SHP77 (cell line): ENCODE data around the gene TCERG1.

ENCODE experiments used
- DNase-seq, 2 experiments: peaks; one replicate each; lab custom pipeline; 2025; lab: John Stamatoyannopoulos, UW

Gene TCERG1

DNA sequence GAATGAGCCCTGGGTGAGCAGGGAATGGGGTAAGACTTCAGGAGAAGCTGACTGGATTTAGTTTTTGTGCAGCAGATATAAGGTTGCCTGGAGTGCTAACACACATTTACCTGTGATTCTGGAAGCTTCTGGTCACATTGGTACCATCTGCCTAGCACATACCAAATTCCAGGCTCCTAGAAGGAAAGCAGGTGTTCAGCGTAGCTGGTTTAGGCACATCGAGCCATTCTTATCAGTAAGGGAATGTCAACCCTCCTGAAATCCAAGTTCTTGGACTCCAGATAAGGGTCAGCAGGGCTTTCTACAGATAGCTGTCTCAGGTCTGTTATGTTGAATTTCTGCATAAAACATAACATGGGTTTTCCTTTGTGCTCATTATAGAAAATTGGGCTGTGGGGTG lies 10.3 kb downstream of the TCERG1 start:
- no peak for DNase-seq

- DNase-seq, result no peak
These were observed 11.8 kb downstream of the TCERG1 start for GRCh38 chr5:146458894-146459293.

GRCh38 chr5:146461319-146461718 lies 14.2 kb downstream of the TCERG1 start:
- DNase-seq, result no peak

- DNase-seq, result no peak
These were observed 16.3 kb downstream of the TCERG1 start for GRCh38 chr5:146463446-146463845.

DNA sequence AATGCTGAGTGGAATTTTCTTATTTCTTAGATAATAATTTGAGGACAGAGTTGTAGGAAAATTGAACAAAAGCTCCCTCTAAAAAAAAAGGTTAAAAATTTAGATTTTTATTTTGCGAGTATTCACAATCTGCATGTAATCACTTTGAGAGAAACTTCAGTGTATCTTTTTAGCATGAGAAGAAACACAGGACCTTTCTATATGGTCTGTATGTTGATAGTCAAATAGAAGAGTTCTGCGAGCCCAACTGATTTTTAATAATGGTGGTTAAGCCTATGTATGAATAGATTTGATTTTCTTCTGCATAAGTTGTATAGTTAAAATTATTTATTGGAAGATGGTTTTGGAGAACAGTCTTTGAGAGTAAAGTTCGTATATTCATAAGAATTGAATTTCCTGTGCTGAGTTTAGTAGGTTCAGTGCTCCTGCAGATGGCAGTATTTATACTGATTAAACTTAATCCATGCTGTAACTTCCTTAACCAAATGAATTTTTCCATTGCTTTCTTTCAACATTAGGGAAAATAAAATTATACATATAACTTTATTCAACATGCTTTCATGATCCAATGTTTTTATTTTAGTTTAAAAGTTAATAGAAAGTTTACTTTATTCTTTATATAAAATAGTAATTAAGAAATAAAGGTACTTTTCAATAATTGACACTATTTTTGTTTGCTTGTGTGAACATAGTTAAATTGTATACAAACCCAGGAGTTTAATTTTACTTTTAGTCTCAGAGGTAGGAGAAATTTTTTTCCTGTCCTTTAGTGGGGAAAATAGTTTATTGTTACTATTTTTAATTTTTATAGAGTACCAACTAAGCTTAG lies 19.6 kb downstream of the TCERG1 start:
- DNase-seq, result no peak

DNA sequence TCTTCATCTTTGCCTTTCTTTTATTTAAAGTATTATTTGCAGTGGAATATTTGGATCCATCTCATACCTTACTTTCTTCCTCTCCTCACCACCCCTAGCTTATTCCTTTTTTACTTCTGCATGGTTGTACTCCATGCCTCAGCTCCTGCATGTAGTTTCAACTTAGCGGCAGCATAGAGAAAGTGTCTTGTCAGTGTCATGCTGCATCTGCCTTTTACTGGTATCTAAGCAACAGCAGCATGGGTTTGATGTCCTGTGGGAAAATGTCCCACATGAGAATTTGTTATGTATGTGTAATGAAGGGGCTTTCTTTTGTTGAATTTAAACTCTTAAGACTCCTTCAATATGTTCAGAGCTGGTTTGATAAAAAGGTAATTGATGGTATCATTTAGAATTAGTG lies 20.6 kb downstream of the TCERG1 start:
- DNase-seq, result no peak

DNA sequence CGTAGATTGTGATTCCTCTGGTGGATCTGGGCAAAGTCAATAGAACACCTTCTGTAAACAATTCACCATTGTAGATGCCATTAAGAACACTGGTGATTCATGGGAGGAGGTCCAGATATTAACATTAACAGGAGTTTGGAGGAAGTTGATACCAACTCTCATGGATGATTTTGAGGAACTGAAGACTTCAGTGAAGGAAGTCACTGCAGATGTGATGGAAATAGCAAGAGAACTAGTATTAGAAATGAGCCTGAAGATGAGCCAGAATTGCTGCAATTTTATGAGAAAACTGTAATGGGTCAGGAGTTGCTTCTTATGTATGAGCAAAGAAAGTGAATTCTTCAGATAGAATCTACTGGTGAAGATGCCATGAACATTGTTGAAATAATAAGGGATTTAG lies 26.9 kb downstream of the TCERG1 start:
- no peak for DNase-seq

GRCh38 chr5:146475190-146475780 lies 28.2 kb downstream of the TCERG1 start:
- no peak for DNase-seq

- DNase-seq, result no peak
These were observed 28.8 kb downstream of the TCERG1 start for GRCh38 chr5:146475906-146476305.

GRCh38 chr5:146482775-146483174 lies 35.6 kb downstream of the TCERG1 start:
- no peak for DNase-seq

DNA sequence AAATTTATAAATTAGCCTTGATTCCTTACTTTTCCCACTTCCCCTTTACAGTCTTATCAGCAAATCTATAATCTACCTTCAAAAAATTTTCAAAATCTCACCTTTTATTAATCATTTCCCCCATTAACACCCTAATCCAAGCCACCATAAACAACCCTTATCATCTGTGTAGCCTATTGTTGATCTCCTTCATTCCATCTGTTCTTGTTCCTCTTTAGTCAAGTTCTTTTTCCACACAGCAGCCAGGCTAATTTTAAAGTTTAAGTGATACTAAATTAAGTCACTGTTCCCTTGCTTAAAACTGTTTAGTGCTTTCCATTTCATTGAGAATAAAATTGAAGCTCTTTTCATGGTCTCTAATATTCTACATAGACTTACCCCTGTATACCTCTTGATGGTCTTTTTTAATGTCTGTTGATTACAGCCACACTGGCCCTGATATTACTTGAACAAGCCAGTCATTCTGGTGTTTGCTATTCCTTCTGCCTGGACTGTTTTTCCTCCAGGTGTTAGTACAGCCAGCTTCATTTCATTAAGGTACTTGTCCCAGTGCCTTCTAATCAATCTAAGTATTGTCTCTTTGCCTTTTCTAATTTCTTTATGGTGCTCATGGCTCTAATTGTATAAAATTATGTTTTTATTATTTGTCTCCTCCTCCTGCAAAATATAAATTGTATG lies 37.7 kb downstream of the TCERG1 start:
- no peak for DNase-seq

DNA sequence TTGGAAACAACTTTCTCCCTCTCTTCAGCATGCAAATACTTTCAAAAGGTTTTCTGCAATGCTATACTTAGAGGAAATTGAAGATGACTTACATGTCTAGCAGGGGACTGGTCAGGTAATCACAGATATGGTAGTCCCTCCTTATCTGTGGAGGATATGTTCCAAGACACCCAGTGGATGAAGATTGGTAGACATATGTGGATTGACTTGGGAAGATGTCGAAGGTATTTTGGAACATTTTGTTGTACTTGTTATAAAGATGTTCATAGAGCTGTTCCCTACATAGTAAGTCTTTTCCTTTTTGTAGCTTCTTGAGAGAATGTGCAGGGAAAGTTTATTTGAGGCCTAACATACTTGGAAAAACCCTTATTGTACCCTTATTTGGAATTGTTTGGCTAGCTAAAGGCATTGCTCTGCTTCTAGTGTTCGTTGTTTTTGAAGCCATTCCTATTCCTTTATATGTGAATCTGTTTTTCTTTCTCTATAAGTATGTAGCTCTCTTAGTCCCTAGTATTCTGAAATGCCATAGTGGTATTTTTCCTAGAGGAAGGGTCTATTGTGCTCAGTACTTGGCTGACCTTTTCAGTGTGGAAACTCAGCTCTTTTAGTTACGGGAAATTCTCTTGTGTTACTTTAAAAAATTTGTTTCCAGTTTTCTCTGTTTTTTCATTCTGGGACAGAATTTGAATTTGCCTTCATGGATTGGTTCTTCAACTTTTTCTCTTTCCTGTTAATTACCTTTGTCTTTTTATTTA lies 43.1 kb downstream of the TCERG1 start:
- no peak for DNase-seq

GRCh38 chr5:146494656-146495055 lies 47.5 kb downstream of the TCERG1 start:
- DNase-seq, result no peak

DNA sequence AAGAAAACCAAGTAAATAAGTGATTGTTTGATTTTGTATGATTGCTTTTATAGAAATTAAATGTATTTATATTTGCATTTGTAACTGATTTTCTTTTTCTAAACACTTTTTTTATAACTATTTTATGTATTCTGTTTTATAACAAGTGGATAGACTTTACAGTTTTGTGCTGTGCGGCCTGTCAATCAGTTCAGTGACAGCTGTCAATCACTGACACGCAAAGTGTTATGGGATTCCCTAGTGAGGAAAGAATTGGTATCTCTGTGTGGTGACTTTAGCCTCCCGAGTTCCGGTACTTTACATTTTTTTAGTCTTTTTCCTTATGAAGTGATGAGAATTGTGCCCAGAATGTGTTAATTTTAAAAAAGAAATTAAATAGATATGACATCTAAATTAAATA lies 52.5 kb downstream of the TCERG1 start:
- DNase-seq, result no peak

DNA sequence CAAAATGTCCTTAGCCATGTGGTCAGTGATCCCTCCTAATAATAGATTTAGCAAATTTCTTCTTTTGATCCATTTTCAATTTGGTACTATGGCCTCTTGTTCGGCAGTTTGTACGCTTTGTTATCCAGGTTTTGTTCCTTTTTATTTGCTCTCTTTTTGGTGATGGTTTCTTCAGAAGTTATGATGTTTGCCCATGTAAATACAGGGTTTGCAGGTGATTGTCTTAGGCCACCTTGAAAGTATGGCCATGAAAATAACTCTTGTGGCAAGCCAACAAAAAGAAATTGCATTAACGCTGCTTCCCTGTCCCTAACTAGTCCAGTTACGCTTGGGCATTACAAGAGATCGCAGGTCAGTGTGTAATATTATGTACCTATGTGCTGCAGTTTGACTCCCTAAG lies 60.3 kb downstream of the TCERG1 start:
- DNase-seq, result no peak

GRCh38 chr5:146510559-146511125 lies 63.5 kb downstream of the TCERG1 start:
- no peak for DNase-seq

GRCh38 chr5:146513462-146513861 lies 66.3 kb downstream of the TCERG1 start:
- DNase-seq, result no peak

DNA sequence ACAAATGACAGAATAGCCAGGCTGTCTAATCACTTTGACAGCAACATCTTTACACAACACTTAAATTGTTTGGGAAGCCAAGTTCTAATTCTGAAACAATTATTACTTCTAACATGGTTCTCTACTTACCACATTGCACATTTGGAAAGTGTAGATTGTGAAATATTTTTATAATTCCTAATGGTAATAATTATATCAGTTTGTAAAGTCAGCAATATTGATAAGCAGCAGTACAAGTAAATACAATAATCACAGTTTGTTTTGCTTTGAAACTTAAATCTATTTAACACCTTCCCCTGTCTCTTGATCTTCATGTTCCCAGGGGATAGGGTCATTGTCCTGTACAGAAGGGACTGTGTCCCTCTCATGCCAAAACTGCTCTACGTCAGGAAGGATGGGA lies 67.4 kb downstream of the TCERG1 start:
- DNase-seq, result no peak

DNA sequence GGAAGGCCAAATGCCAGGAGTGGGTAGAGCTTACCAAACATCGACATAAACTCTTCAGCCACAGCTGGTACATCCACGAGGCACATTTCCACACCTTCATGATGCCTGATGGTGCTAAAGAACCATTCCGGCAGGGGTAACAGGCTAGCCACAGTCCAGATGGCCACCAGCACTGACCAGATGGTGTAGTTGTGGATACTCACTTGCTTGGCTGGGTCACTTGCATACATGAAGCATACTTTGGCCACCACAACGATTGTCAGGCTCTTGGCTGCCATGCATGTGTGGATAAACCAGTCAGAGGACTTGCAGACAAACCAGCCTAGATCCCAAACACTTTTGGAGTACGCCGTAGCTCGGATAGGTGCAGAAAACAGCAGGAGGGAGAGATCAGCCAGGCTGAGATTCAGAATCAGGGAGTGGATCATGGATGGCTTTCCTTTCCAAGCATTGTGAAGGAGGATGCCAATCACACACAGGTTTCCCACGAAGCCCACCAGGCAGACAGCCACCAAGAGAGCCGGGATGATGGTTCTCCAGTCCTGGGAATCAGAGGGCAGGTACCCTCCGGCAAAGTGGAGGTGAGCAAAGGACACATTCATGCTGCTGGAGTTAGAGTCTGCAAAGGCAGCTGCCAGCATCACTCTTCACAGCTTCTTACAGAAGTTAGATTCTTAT lies 68.5 kb downstream of the TCERG1 start:
- DNase-seq, result no peak

DNA sequence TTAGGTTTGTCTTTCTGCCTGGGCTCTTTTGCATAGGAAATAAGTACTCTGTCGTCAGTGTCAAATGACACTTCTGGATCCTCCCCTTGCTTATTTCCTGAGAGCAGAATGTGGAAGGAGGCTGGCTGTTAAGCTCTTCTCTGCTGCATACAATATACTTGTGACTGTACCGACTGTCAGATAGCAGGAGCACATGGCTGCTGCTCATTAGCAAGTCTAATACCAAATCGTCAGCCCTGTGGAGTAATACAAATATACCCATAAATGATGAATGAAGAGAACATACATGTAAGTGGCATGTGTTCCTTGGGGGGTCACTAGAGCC lies 69.0 kb downstream of the TCERG1 start, which contains the start of gene GPR151:
Gene GPR151, minus strand, starts transcription at position 40 of the 325 bp plus-strand sequence. CDS start 77 bp downstream, outside the sequence.
- DNase-seq, result no peak

- DNase-seq, result no peak
These were observed 72.4 kb downstream of the TCERG1 start for GRCh38 chr5:146519554-146519953.

DNA sequence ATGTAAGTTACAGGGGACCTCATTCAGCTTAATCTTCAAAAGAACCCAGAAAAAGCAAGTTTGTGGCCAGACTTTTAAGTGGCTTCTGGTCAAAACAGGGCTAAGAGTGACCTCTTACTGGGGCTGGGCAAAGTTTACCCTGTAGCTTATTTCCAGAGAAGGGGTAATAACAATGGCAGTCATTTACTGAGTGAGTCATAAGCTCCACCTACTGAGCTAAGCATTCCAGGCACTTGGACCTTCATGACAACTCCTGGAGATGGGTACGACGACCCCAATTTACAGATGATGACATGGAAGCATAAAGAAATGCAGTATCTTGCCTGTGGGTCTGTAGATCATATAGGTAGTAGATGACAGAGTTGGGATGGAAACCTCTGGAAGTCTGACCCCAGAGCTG lies 73.6 kb downstream of the TCERG1 start:
- peak in 1 of 2 experiments; percentile 5 for DNase-seq
